CD4-positive, alpha-beta memory T cell (primary cell): ENCODE measurements around the gene CERS6. TPM values are rescaled to one million over a fixed set of nuclear protein-coding genes. Genes with fewer than 3 reads are reported as not detected.

Experiments used
- CTCF ChIA-PET: fragments of 350-600 bp; sonication (Branson Sonifier 250); formaldehyde crosslinking; loops from one replicate; lab custom pipeline; 2021; ENCODE audit warnings: inconsistent platforms; ENCODE audit not compliant: partially characterized antibody; lab: Charles Lee
- POLR2A ChIA-PET: fragments of 350-600 bp; sonication (Branson Sonifier 250); formaldehyde crosslinking; loops from one replicate; lab custom pipeline; 2021; ENCODE audit not compliant: partially characterized antibody; lab: Charles Lee
- DNase-seq, 5 donors: peaks; one replicate each; pipeline versions ENCODE4 v3.0.0 to v3.0.0-alpha.2; 2020 to 2022; ENCODE audit warnings: mixed read lengths in 1 of 5
- H3K27ac ChIP-seq: one replicate; pipeline ENCODE4 v1.7.0; 2013; ENCODE audit warnings: low read depth, low read length
- H3K27me3 ChIP-seq: 2 replicates; pipeline ENCODE4 v1.7.0; 2013; ENCODE audit warnings: mild to moderate bottlenecking, low read length, moderate library complexity; ENCODE audit not compliant: insufficient read depth
- H3K36me3 ChIP-seq: 2 replicates; pipeline ENCODE4 v1.7.0; 2013; ENCODE audit warnings: mild to moderate bottlenecking, low read length, moderate library complexity; ENCODE audit not compliant: insufficient read depth
- H3K4me1 ChIP-seq: 2 replicates; pipeline ENCODE4 v1.7.0; 2013; ENCODE audit warnings: mild to moderate bottlenecking, low read length, moderate library complexity; ENCODE audit not compliant: insufficient read depth
- H3K4me3 ChIP-seq, 2 donors: one replicate each; pipeline ENCODE4 v1.7.0; 2013; ENCODE audit warnings: low read length in 2 of 2, mild to moderate bottlenecking in 1 of 2
- H3K9me3 ChIP-seq, 2 donors: one replicate each; pipeline ENCODE4 v1.7.0; 2013; ENCODE audit warnings: low read length in 2 of 2, control low read depth in 1 of 2; ENCODE audit not compliant: control insufficient read depth in 1 of 2
- H3K27ac Mint-ChIP-seq, 7 donors: one replicate each; pipeline ENCODE4 v1.8.0; 2020 to 2021; ENCODE audit warnings: mixed read lengths in 7 of 7, mild to moderate bottlenecking in 6 of 7, inconsistent platforms in 3 of 7, moderate library complexity in 3 of 7
- H3K27me3 Mint-ChIP-seq, 2 donors: one replicate each; pipeline ENCODE4 v1.8.0; 2020 to 2021; ENCODE audit warnings: mixed read lengths in 2 of 2
- H3K36me3 Mint-ChIP-seq, 2 donors: one replicate each; pipeline ENCODE4 v1.8.0; 2020 to 2021; ENCODE audit warnings: mixed read lengths in 2 of 2, inconsistent platforms in 1 of 2, mild to moderate bottlenecking in 1 of 2
- H3K4me1 Mint-ChIP-seq, 4 donors: one replicate each; pipeline ENCODE4 v1.8.0; 2020 to 2021; ENCODE audit warnings: mixed read lengths in 4 of 4, mild to moderate bottlenecking in 1 of 4
- H3K4me3 Mint-ChIP-seq, 8 donors: one replicate each; pipeline ENCODE4 v1.8.0; 2020 to 2021; ENCODE audit warnings: mixed read lengths in 8 of 8, mild to moderate bottlenecking in 7 of 8, moderate library complexity in 6 of 8, inconsistent platforms in 3 of 8
- H3K9me3 Mint-ChIP-seq, 8 donors: one replicate each; pipeline ENCODE4 v1.8.0; 2020 to 2021; ENCODE audit warnings: mixed read lengths in 8 of 8, mild to moderate bottlenecking in 5 of 8, inconsistent platforms in 3 of 8, moderate library complexity in 1 of 8
- intact Hi-C: fragments of 100-400 bp; cut with micrococcal nuclease; formaldehyde crosslinking; loops from one replicate; pipeline ENCODE4 v1.15.1; 2023
- polyA plus RNA-seq, 2 donors: library from polyadenylated mRNA; unstranded; fragments of 300-500 nt; fragmentation: Illumina TruSeq; gene quantifications; one replicate each; pipeline ENCODE4 v1.2.3, GENCODE V29; 2021
- total RNA-seq, 2 experiments: library from RNA; stranded (reverse); gene quantifications; one replicate each; pipeline ENCODE4 v1.2.3, GENCODE V29; 2021

Gene CERS6
- total and polyA plus RNA-seq, 4 experiments from 2014 or later: 5.1 to 11.3 (median 7.6) TPM

DNA sequence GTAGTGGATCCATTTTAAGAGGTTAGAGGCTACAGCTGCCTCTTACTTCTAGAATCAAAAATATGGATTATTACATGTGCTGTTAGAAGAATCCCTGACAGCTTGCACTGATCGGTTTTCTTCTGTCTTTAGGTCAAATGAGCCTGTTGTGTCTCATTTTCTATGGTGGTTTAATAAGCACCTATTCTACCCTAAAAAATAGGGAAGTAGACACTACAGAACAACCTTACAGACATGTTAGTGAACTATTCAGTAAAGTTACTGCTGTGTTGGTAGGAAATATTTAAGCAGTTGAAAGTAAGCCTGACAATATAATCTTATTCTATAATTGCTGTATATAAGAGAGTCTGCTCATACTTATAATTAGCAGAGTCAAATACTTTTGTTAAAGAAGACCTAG lies 177.8 kb downstream of the CERS6 start:
- H3K36me3 ChIP-seq: no peaks in the 10 kb centered on the region
- Mint-ChIP-seq H3K4me1 (peaks cover 0 to 9% (median 3%) of the 10 kb centered on the region in 4 donors), H3K9me3 (peaks cover 0 to 2% (median 0%) of the 10 kb centered on the region in 8 donors), H3K4me3 (no peak overlapping the region), H3K36me3 (peaks cover 0 to 2% of the 10 kb centered on the region in 2 donors), H3K27ac (no peak overlapping the region), H3K27me3 (no peaks in the 10 kb centered on the region)
- DNase-seq: no peak
- H3K27me3 ChIP-seq: no peaks in the 10 kb centered on the region
- no peaks in the 10 kb centered on the region for H3K4me1 ChIP-seq
- no peaks in the 10 kb centered on the region for H3K9me3 ChIP-seq
- H3K4me3 ChIP-seq: no peak overlapping the region
- POLR2A ChIA-PET: no interaction called here
- H3K27ac ChIP-seq: no peak overlapping the region
- intact Hi-C loops: no loop called here
- CTCF ChIA-PET: no interaction called here

GRCh38 chr2:168635065-168635577 lies 179.0 kb downstream of the CERS6 start:
- Mint-ChIP-seq H3K4me3 (no peak overlapping the region), H3K36me3 (peaks cover 0 to 2% of the 10 kb centered on the region in 2 donors), H3K4me1 (peaks cover 0 to 9% (median 2%) of the 10 kb centered on the region in 4 donors), H3K27me3 (no peaks in the 10 kb centered on the region), H3K9me3 (peaks cover 0 to 2% (median 0%) of the 10 kb centered on the region in 8 donors), H3K27ac (peak overlapping the region in 3 of 7 donors; percentile 17 to 73 (median 30))
- CTCF ChIA-PET: no interaction called here
- Histone ChIP-seq H3K27ac (no peak overlapping the region), H3K27me3 (no peaks in the 10 kb centered on the region), H3K36me3 (no peaks in the 10 kb centered on the region), H3K4me1 (no peaks in the 10 kb centered on the region), H3K4me3 (no peak overlapping the region), H3K9me3 (no peaks in the 10 kb centered on the region)
- POLR2A ChIA-PET: no interaction called here
- intact Hi-C loops: no loop called here
- DNase-seq: no peak

DNA sequence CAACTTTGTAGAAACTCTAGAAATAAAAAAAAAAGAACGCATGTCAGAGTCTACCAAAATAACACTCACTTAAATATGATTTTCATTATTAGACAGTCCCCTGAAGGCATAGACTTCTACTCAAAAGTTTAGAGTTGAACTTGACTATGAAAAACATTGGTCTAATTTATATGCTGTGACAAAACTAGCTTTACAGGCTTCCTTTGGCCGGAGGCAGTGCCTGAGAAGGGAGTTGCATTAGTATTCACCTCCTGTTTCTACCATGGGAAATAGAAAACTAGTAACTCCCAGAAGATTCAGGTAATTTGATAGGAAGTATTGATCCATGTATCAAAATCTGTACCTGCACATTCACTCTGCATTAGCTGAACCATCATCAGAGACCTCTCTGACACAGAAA lies 182.9 kb downstream of the CERS6 start:
- intact Hi-C loops: no loop called here
- no peak overlapping the region for H3K27ac ChIP-seq
- Mint-ChIP-seq H3K27ac (peak overlapping the region in 1 of 7 donors; percentile 2), H3K4me3 (no peak overlapping the region), H3K9me3 (peaks cover 0 to 2% (median 0%) of the 10 kb centered on the region in 8 donors), H3K36me3 (no peaks in the 10 kb centered on the region), H3K4me1 (peaks cover 4 to 7% (median 5%) of the 10 kb centered on the region in 4 donors), H3K27me3 (no peaks in the 10 kb centered on the region)
- H3K4me3 ChIP-seq: no peak overlapping the region
- no peaks in the 10 kb centered on the region for H3K36me3 ChIP-seq
- no peak for DNase-seq
- H3K4me1 ChIP-seq: no peaks in the 10 kb centered on the region
- ChIA-PET CTCF (interaction anchor here (1.0 kb wide), 1 partner anchor 11 kb away, joined by 3 read pairs; no protein-coding TSS in a partner anchor), POLR2A (no interaction called here)
- no peaks in the 10 kb centered on the region for H3K9me3 ChIP-seq
- no peaks in the 10 kb centered on the region for H3K27me3 ChIP-seq

DNA sequence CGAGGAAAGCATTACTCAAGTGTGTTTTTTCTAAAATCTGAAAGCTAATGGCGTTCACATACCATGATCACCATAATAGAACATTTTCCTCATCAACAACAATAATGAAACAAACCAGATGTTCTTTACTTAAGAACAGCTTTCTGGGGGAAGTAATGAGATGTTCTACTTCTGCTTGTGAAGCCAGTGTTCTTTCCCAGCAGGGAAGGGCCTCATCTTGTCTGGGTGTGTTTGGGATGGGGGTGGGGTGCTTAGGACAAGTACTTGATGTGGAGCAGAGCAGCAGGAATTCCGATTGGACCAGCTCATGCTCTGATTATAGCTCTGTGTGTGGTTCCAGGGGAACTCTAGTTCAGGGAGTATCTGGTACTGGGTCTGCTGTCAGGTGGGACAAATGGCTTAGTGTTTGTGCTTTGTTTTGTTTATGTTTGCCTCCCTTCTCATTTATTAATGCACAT lies 183.4 kb downstream of the CERS6 start:
- POLR2A ChIA-PET: no interaction called here
- no peak overlapping the region for H3K4me3 ChIP-seq
- DNase-seq: no peak
- H3K9me3 Mint-ChIP-seq: peaks cover 0 to 2% (median 0%) of the 10 kb centered on the region in 8 donors
- H3K36me3 ChIP-seq: no peaks in the 10 kb centered on the region
- no peaks in the 10 kb centered on the region for H3K27me3 Mint-ChIP-seq
- no peak overlapping the region for H3K4me3 Mint-ChIP-seq
- no peaks in the 10 kb centered on the region for H3K36me3 Mint-ChIP-seq
- H3K9me3 ChIP-seq: no peaks in the 10 kb centered on the region
- no peaks in the 10 kb centered on the region for H3K4me1 ChIP-seq
- CTCF ChIA-PET: interaction anchor here (1.0 kb wide), 1 partner anchor 11 kb away, joined by 3 read pairs; no protein-coding TSS in a partner anchor
- H3K27ac ChIP-seq: no peak overlapping the region
- peak overlapping the region in 3 of 7 donors; percentile 17 to 68 (median 57) for H3K27ac Mint-ChIP-seq
- intact Hi-C loops: no loop called here
- H3K4me1 Mint-ChIP-seq: peaks cover 5 to 11% (median 8%) of the 10 kb centered on the region in 4 donors
- H3K27me3 ChIP-seq: no peaks in the 10 kb centered on the region

- no peak overlapping the region for H3K27ac ChIP-seq
- H3K36me3 Mint-ChIP-seq: no peaks in the 10 kb centered on the region
- H3K4me3 ChIP-seq: no peak overlapping the region
- H3K4me1 ChIP-seq: no peaks in the 10 kb centered on the region
- CTCF ChIA-PET: interaction anchor here (0.9 kb wide), 1 partner anchor 293 kb away, joined by 3 read pairs; no protein-coding TSS in a partner anchor
- POLR2A ChIA-PET: no interaction called here
- H3K4me3 Mint-ChIP-seq: no peak overlapping the region
- intact Hi-C loops: no loop called here
- H3K9me3 ChIP-seq: no peaks in the 10 kb centered on the region
- H3K9me3 Mint-ChIP-seq: peaks cover 0 to 1% (median 0%) of the 10 kb centered on the region in 8 donors
- no peaks in the 10 kb centered on the region for H3K27me3 ChIP-seq
- H3K4me1 Mint-ChIP-seq: peaks cover 5 to 10% (median 8%) of the 10 kb centered on the region in 4 donors
- DNase-seq: no peak
- H3K27me3 Mint-ChIP-seq: no peaks in the 10 kb centered on the region
- no peak overlapping the region for H3K27ac Mint-ChIP-seq
- H3K36me3 ChIP-seq: no peaks in the 10 kb centered on the region
Observed at GRCh38 chr2:168640039-168640438, 184.0 kb downstream of the CERS6 start.

- DNase-seq: no peak
- H3K4me1 Mint-ChIP-seq: peaks cover 6 to 10% (median 7%) of the 10 kb centered on the region in 4 donors
- Histone ChIP-seq H3K4me3 (no peak overlapping the region), H3K36me3 (no peaks in the 10 kb centered on the region), H3K9me3 (no peaks in the 10 kb centered on the region), H3K27me3 (no peaks in the 10 kb centered on the region), H3K27ac (no peak overlapping the region), H3K4me1 (no peaks in the 10 kb centered on the region)
- no peaks in the 10 kb centered on the region for H3K27me3 Mint-ChIP-seq
- POLR2A ChIA-PET: no interaction called here
- H3K9me3 Mint-ChIP-seq: peaks cover 0 to 2% (median 0%) of the 10 kb centered on the region in 8 donors
- peaks cover 0 to 3% of the 10 kb centered on the region in 2 donors for H3K36me3 Mint-ChIP-seq
- no peak overlapping the region for H3K4me3 Mint-ChIP-seq
- CTCF ChIA-PET: no interaction called here
- no peak overlapping the region for H3K27ac Mint-ChIP-seq
- intact Hi-C loops: no loop called here
Observed at GRCh38 chr2:168641636-168642035, 185.6 kb downstream of the CERS6 start.

GRCh38 chr2:168642873-168643272 lies 186.8 kb downstream of the CERS6 start:
- Mint-ChIP-seq H3K4me3 (no peak overlapping the region), H3K9me3 (peaks cover 0 to 2% (median 0%) of the 10 kb centered on the region in 8 donors), H3K27me3 (no peaks in the 10 kb centered on the region), H3K4me1 (peaks cover 6 to 10% (median 6%) of the 10 kb centered on the region in 4 donors), H3K27ac (no peak overlapping the region), H3K36me3 (peaks cover 0 to 3% of the 10 kb centered on the region in 2 donors)
- H3K36me3 ChIP-seq: no peaks in the 10 kb centered on the region
- no peak for DNase-seq
- H3K27ac ChIP-seq: no peak overlapping the region
- CTCF ChIA-PET: interaction anchor here (1.0 kb wide), 1 partner anchor 296 kb away, joined by 5 read pairs; no protein-coding TSS in a partner anchor
- H3K4me1 ChIP-seq: no peaks in the 10 kb centered on the region
- H3K4me3 ChIP-seq: no peak overlapping the region
- H3K27me3 ChIP-seq: no peaks in the 10 kb centered on the region
- POLR2A ChIA-PET: no interaction called here
- intact Hi-C loops: no loop called here
- no peaks in the 10 kb centered on the region for H3K9me3 ChIP-seq
